Right lobe of liver (tissue), 6 donors: ENCODE results near the gene STK24. TPM values are rescaled to one million over a fixed set of nuclear protein-coding genes. Genes with fewer than 3 reads are reported as not detected.
A peak's percentile ranks its signal among the peaks of the same experiment; 100 is the strongest.

Experiments
- ATAC-seq, 4 donors: fragments of 200-7000 bp; cut with Tn5 transposase; one replicate each; pipeline ENCODE4 v1.9.1; 2020; ENCODE audit warnings: mild to moderate bottlenecking in 4 of 4, moderate library complexity in 4 of 4
- DNase-seq, 3 donors: peaks; one replicate each; pipeline ENCODE4 v3.0.0-alpha.2; 2020
- H3K27ac ChIP-seq, 3 donors: fragments of 200-600 bp; one replicate each; pipeline ENCODE4 v1.8.0; 2022
- H3K27me3 ChIP-seq, 2 donors: fragments of 200-600 bp; one replicate each; pipeline ENCODE4 v1.8.0; 2022
- H3K36me3 ChIP-seq, 4 donors: fragments of 200-600 bp; sonication (generic) in 1 of 4; one replicate each; pipeline versions ENCODE4 v1.5.1 to v1.8.0; 2017 to 2022; ENCODE audit warnings: control low read depth in 1 of 4
- H3K4me1 ChIP-seq, 4 donors: fragments of 200-600 bp; sonication (generic) in 1 of 4; one replicate each; pipeline versions ENCODE4 v1.5.1 to v1.8.0; 2017 to 2022; ENCODE audit warnings: control low read depth in 1 of 4
- H3K4me3 ChIP-seq, 3 donors: fragments of 200-600 bp; one replicate each; pipeline ENCODE4 v1.8.0; 2022
- H3K9me3 ChIP-seq, 4 donors: fragments of 200-600 bp; sonication (generic) in 1 of 4; one replicate each; pipeline versions ENCODE4 v1.5.1 to v1.8.0; 2017 to 2022; ENCODE audit warnings: control low read depth in 1 of 4
- POLR2A ChIP-seq: fragments of 450-650 bp; IDR thresholded peaks from one replicate; pipeline ENCODE4 v1.6.1; 2017; ENCODE audit warnings: antibody characterized with exemption, mild to moderate bottlenecking
- WGBS: methylation state at CpG from one replicate; pipeline ENCODE4 v1.1.6; 2018; ENCODE audit warnings: low coverage, low lambda C conversion rate; ENCODE audit not compliant: insufficient coverage; ENCODE audit errors: missing lambda C conversion rate; 5-methylcytosine and 5-hydroxymethylcytosine counted together
- intact Hi-C, 2 donors: fragments of 100-400 bp; cut with DNase I; formaldehyde crosslinking; loops; one replicate each; pipeline versions ENCODE4 v1.11.2 to v1.14.1; 2022
- total RNA-seq, 6 experiments: library from RNA; depleted of rRNA in 2 of 6; stranded (reverse); fragments of >200 nt in 2 of 6; fragmentation: NEBNext Ultra II Directional in 3 of 6; extraction: Animal tissue kit (Norgen Biotek cat#: 25700) in 3 of 6; gene quantifications; one replicate each; pipeline versions ENCODE4 v1.1.0 to v1.2.4, GENCODE V29; 2016 to 2023
- TF ChIP-seq, protein P1 (sequence below), 4 donors: fragments of 200-600 bp in 3 of 4; fragments of 450-650 bp in 1 of 4; IDR thresholded peaks; one replicate each; pipeline versions ENCODE4 v1.5.1 to v1.8.0; 2016 to 2022; ENCODE audit warnings: antibody characterized with exemption in 4 of 4, mild to moderate bottlenecking in 2 of 4
- donor health status: DM: no; HTN: yes; CAD: no.
- donor health status: DM: no; HTN: no; CAD: no.
- donor health status: DM: no; HTN: no; CAD: no.
- donor health status: DM: no; HTN: yes; CAD: no.
- donor health status: DM: no; HTN: yes; CAD: no.

Gene STK24
- total RNA-seq, 6 experiments from 2014 or later, result 14.8 to 40.8 (median 28.6) TPM

DNA sequence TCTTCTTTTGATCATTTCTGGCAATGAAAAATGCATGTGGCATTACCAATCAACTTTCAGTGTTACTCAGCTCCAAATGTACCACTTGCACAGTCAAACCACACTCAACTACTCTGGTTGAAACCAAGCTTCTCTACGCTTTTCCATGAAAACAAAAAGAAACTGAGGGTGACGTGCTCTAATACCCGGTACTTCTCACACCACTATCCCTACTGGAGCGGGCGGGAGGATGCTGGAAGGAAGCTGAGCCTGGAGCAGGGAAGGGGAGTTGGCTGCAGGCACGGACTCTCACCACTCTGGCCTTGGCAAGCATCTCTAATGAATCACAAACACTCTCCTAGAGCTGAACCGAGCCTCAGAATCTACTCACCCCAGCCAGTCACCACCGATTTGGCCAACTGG lies 48.2 kb downstream of the STK24 start:
- Histone ChIP-seq H3K36me3 (no peaks in the 10 kb centered on the region), H3K9me3 (no peaks in the 10 kb centered on the region), H3K4me3 (no peak overlapping the region), H3K27me3 (no peaks in the 10 kb centered on the region), H3K27ac (no peak overlapping the region), H3K4me1 (peaks cover 0 to 17% (median 6%) of the 10 kb centered on the region in 4 donors)
- DNase-seq (no peak), ATAC-seq (peak in 1 of 4 donors; percentile 11)
- no peak for TF ChIP-seq POLR2A
- TF ChIP-seq, protein P1, sequence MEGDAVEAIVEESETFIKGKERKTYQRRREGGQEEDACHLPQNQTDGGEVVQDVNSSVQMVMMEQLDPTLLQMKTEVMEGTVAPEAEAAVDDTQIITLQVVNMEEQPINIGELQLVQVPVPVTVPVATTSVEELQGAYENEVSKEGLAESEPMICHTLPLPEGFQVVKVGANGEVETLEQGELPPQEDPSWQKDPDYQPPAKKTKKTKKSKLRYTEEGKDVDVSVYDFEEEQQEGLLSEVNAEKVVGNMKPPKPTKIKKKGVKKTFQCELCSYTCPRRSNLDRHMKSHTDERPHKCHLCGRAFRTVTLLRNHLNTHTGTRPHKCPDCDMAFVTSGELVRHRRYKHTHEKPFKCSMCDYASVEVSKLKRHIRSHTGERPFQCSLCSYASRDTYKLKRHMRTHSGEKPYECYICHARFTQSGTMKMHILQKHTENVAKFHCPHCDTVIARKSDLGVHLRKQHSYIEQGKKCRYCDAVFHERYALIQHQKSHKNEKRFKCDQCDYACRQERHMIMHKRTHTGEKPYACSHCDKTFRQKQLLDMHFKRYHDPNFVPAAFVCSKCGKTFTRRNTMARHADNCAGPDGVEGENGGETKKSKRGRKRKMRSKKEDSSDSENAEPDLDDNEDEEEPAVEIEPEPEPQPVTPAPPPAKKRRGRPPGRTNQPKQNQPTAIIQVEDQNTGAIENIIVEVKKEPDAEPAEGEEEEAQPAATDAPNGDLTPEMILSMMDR (IDR thresholded peaks at IDR 0.05), result no peak
- 84% methylated on average over 3 of the region's 8 CpGs for WGBS
- intact Hi-C loops, result no loop called here

DNA sequence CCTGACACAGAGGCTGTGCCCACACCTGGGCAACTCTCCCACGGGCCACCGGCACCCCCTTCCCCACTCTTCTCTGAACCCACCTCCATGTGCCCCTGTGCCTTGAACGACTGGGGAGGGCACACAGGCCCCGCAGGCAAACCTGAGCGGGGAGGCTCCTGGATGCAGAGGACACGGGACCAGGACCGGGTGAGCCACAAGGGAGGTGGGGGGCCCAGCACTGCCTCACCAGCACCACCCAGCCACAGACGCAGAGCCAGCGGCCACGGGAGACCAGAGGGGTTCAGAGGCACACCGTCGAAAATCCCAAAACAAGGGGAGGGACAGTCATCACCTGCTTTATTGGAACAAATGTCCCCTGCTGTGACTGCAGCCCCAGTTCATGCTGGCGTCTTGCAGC lies 49.4 kb downstream of the STK24 start:
- Histone ChIP-seq H3K4me1 (peaks cover 0 to 22% (median 9%) of the 10 kb centered on the region in 4 donors), H3K9me3 (no peaks in the 10 kb centered on the region), H3K27ac (no peak overlapping the region), H3K4me3 (no peak overlapping the region), H3K36me3 (no peaks in the 10 kb centered on the region), H3K27me3 (no peaks in the 10 kb centered on the region)
- intact Hi-C loops, result no loop called here
- ATAC-seq, result peak in 1 of 4 donors; percentile 3
- DNase-seq, result no peak
- TF ChIP-seq POLR2A, result no peak
- TF ChIP-seq, protein P1 (IDR thresholded peaks at IDR 0.05), result no peak
- no CpG with 5 or more reads among the region's 13 CpGs for WGBS

DNA sequence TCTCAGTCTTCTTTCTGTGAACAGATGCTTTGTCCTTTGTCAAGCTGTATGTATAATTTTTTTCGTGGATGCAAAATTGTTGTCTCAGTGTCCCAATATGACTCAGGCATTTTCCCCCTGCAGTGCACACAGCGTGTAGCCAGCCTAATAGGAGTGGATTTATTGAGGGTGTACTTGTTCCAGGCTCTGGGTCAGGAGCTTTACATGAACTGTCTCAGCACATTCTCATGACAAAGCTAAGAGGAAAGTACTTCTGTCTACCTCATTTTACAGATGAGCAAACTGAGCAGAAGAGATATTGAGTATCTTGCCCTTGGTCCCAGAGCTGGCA lies 50.8 kb downstream of the STK24 start:
- no peak for ATAC-seq
- intact Hi-C loops, result no loop called here

DNA sequence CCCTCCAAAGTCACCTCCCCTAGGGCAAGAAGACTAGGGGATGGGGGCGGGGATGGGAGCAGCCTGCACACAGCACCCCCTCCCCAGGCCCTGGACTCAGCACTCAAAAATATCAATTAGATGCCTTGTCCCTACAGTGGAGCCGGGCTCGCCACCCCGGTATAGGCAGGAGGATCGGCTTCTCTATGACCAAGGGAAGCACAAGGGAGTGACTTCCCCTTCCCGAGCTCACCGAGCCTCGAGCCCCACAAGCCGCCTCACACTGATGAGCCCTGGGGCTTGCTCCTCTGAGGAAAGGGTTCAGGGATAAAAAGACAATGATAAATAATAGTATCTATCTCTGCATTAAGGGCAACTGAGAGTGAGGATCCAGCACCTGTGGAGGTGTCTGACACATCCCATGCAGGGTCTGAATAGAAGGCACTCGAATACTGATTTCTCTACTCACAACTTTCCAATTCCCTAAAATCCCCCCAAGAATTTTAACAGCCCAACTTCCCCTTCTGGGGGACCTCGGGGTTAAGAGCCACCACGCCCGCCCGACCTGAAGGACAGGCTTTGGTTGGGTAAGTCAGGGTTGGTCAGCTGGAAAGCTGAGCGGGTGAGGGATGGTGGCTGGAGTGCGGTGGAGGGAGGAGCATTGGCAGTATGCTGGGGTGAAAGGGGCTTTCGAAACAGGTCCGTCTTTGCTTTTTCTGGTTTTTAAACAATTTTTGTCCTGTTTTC lies 51.3 kb downstream of the STK24 start:
- Histone ChIP-seq H3K9me3 (no peaks in the 10 kb centered on the region), H3K27me3 (no peaks in the 10 kb centered on the region), H3K36me3 (no peaks in the 10 kb centered on the region), H3K27ac (no peak overlapping the region), H3K4me1 (peaks cover 0 to 29% (median 11%) of the 10 kb centered on the region in 4 donors), H3K4me3 (no peak overlapping the region)
- ATAC-seq (peak in 2 of 4 donors; percentile 9 to 29), DNase-seq (no peak)
- 69% methylated on average over 7 of the region's 18 CpGs for WGBS
- TF ChIP-seq, protein P1 (IDR thresholded peaks at IDR 0.05), result no peak
- intact Hi-C loops, result no loop called here

More for the DNA sequence above, 50.8 kb downstream of the STK24 start:
- no peak for DNase-seq
- no peaks in the 10 kb centered on the region for H3K36me3 ChIP-seq
- no peak overlapping the region for H3K27ac ChIP-seq
- TF ChIP-seq POLR2A, result no peak
- TF ChIP-seq, protein P1 (IDR thresholded peaks at IDR 0.05), result no peak
- H3K27me3 ChIP-seq, result no peaks in the 10 kb centered on the region
- H3K4me3 ChIP-seq, result no peak overlapping the region
- 89% methylated on average over 2 of the region's 2 CpGs for WGBS
- no peaks in the 10 kb centered on the region for H3K9me3 ChIP-seq
- peaks cover 0 to 29% (median 11%) of the 10 kb centered on the region in 4 donors for H3K4me1 ChIP-seq
